Measurements from ENCODE around the gene XXYLT1.
"Not testable (repeated sequence)": the region's sequence is repeated elsewhere in the genome, so short reads cannot be mapped to it uniquely, and the experiment has no call there.

The XXYLT1 gene

DNA sequence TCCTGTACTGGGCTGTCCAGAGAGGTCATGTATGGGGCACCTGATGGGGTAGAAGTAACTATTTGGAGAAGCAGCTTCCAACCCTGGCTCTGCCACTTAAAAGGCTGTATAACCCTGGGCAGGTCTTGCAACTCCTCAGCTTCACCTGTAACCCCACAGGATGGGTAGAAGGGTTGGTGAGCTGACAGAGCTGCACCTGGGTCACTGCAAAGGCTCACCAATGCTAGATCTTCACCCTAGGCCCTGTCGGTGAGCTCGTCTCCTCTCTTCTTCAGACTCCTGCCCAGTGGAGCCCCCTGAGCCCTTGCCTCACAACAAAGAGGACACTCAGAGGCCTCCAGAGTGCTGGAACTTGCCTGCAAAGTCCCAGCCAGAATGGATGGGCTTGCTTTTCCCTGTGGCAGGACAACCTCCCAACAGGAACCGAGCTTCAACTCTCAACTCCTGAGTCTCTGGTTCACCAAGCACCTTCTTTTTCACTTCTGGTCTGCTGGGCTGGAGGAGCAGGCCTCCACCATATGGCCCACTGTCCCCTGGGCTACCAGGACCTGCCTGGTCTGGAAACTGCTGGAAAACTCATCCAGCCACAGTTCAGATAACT lies 45.9 kb downstream of the XXYLT1 start:
- DNase-seq, result no peak

DNA sequence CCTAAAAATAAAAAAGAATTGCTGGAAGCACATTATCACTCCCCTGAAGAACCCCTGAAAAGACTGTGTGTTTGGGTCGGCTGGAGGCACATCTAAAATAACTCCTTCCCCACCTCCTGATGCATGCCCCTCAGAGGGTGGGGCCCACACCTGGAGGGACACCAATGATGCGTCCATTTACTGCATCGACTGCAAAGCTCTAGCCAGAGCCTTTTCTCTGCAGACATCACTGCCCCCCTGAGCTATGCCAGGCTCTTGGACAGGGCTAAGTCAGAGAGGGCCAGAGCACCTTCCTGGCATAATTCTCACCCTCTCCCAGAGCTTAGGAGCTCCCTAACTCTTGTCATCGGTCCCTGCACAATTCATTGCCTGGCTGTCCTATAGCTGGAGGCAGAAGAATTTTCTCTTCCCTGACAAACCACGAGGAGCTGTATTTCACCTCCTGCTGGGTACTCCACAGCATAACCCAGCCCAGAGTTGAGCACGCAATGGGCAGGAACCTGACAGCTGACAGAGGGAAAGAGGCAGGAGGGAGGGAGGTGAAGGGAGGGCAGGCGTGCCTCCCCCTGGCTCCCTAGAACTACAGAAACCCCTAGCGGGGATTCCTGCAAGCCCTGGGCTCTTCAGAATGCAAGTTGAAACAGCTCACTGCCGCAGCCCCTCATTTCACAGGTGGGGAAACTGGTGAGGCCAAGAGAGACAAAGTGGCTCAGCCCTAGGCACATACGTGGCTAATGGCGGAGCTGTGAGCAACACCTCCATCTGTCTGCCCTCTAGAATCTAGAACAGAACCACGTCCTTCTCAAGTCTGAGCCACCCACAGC lies 46.6 kb downstream of the XXYLT1 start:
- no peak for DNase-seq

- DNase-seq, result no peak
These were observed 48.9 kb downstream of the XXYLT1 start for GRCh38 chr3:195221876-195222617.

- no peak for DNase-seq
These were observed 49.7 kb downstream of the XXYLT1 start for GRCh38 chr3:195221015-195221853.

DNA sequence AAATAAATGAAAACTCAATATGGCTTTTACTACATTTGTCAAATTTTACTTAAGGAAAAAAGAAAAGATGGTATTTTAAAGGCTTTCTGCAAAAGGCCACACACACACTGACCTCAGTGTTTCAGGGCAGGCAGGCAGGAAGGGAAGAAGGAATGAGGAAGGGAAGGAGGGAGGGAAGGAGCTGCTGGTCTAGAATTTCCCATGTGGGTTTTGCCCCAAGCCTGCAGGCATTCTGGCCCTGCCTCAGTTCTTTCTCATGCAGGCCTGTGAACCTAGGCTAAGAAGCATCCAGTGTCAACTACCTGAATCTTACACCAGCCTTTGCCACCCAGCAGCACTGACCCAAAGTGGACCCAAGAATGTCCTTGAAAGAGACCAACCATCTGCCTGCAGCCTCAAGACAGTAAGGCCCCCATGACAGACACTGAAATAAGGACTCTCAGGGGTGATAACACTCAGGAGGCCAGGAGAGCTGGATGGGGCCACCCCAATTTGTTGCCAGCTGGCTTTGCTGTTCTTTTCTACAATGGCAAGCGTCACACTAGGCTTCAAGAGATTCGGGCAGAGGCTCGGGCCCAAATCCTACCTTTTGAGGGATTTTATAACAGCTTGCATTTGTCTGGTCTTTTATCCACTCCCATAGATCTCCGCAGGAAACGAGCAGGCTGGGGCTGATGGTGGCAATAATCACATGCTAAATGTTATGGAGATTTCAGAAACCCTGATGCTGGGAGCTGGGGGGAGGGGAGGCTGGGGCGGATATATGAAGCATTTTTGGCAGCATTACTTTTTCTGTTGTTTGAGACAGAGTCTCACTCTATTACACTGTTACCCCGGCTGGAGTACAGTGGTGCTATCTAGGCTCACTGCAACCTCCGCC lies 51.4 kb downstream of the XXYLT1 start:
- DNase-seq, result no peak

DNA sequence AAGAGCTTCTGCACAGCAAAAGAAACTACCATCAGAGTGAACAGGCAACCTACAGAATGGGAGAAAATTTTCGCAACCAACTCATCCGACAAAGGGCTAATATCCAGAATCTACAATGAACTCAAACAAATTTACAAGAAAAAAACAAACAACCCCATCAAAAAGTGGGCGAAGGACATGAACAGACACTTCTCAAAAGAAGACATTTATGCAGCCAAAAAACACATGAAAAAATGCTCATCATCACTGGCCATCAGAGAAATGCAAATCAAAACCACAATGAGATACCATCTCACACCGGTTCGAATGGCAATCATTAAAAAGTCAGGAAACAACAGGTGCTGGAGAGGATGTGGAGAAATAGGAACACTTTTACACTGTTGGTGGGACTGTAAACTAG lies 52.6 kb downstream of the XXYLT1 start:
- not testable (repeated sequence) for DNase-seq

- DNase-seq, result not testable (repeated sequence)
These were observed 55.4 kb downstream of the XXYLT1 start for GRCh38 chr3:195215576-195215975.

DNA sequence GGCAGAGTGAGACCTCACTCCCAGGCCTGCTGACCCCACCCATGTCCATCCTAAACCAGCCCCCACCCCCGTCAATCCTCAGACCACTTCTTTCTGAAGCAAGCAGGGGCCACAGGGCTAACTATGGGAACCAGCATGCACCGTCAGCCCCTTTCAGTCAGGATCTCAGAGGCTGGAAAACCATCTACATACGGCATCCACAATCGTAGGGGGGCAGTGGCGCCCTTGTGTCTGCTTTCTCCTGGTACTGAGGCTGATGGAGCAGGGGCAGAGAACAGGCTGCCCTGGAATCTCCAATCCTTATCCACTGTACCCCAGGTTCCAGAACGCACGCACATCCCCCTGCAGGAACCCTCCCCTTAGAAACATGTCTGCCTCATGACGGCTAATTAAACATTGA lies 56.6 kb downstream of the XXYLT1 start:
- no peak for DNase-seq

GRCh38 chr3:195213639-195214315 lies 57.2 kb downstream of the XXYLT1 start:
- no peak for DNase-seq

GRCh38 chr3:195212749-195213375 lies 58.1 kb downstream of the XXYLT1 start:
- no peak for DNase-seq

DNA sequence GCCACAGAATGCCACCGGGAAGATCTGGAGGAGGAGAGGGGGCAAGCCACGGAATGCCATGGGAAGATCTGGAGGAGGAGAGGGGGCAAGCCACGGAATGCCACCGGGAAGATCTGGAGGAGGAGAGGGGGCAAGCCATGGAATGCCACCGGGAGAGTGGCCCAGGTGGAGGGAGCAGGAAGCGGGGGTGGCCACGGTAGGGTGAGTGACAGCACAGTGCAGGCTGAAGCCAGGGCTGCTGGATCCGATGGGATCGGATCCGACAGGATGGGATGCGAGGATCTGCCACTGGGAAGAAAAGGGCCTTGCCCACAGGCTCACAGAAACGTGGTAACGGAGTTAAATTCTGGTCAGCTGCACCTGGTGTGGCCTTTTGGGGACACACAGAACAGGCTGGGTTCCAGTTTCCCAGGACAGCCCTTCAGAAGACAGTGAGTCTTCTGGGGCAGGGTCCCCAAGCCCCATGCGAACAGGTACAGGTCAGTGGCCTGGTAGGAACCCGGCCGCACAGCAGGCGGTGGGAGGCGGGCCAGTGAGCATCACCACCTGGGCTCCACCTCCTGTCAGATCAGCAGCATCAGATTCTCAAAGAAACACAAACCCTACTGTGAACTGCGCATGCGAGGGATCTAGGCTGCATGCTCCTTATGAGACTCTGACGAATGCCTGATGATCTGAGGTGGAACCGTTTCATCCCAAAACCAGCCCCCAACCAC lies 58.8 kb downstream of the XXYLT1 start:
- DNase-seq, result no peak

GRCh38 chr3:195210266-195210973 lies 60.5 kb downstream of the XXYLT1 start:
- DNase-seq, result no peak

GRCh38 chr3:195209847-195210265 lies 61.1 kb downstream of the XXYLT1 start:
- DNase-seq, result no peak

GRCh38 chr3:195209083-195209846 lies 61.7 kb downstream of the XXYLT1 start:
- DNase-seq, result no peak

GRCh38 chr3:195208631-195209030 lies 62.3 kb downstream of the XXYLT1 start:
- DNase-seq, result no peak

- no peak for DNase-seq
These were observed 62.8 kb downstream of the XXYLT1 start for GRCh38 chr3:195208183-195208582.

DNA sequence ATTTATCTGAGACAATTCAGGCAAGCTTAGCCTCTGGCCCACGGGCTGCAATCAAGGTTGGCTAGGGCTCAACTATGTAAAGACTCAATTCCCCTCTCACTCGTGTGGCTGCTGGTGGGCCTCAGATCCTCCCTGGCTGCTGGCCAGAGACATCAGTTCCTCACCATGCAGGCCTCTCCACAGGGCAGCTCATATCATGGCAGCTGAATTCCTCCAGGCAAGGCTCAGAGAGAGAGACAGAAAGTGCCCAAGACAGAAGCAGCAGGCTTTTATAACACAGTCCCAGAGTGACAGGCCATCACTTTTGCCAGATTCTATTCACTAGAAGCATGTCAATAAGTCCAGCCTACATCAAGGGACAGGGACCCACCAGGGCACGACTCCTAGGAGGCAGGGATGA lies 63.2 kb downstream of the XXYLT1 start:
- DNase-seq, result no peak

DNA sequence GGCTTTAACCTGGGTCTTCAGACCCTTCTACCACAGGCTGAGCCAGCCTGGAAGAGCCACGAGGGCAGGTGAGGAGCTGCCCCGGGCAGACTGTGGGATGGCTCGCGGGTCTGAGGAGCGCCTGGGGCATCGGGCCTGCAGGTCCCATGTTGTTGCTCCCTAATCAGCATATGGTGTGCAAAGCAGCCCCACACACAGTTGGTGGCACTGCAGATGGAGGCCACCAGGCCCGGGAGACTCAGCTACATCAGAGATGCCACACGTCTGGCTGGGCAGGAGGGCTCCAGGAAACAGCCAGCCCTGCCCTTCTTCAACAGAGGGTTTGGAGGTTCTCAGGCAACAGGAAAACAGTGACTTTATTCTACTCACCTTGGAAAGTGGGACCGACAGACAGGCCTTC lies 63.9 kb downstream of the XXYLT1 start:
- no peak for DNase-seq
